H9 (cell line): ENCODE measurements around the gene APCDD1L. TPM values are rescaled to one million over a fixed set of nuclear protein-coding genes. Genes with fewer than 3 reads are reported as not detected.
A peak's percentile ranks its signal among the peaks of the same experiment; 100 is the strongest.

ENCODE experiments used
- DNase-seq: peaks from one replicate; pipeline ENCODE4 v3.0.0-alpha.2; 2017
- H2AFZ ChIP-seq: one replicate; pipeline ENCODE4 v1.6.1; 2013; ENCODE audit warnings: mild to moderate bottlenecking, low read length, control low read depth, moderate library complexity
- H2AK5ac ChIP-seq: 2 replicates; pipeline ENCODE4 v1.6.1; 2013; ENCODE audit warnings: low read length, control low read depth, mixed read lengths; ENCODE audit not compliant: insufficient read length
- H2BK120ac ChIP-seq: one replicate; pipeline ENCODE4 v1.6.1; 2013; ENCODE audit warnings: low read depth, mild to moderate bottlenecking, low read length, control low read depth, inconsistent platforms; ENCODE audit not compliant: poor library complexity, severe bottlenecking
- H2BK12ac ChIP-seq: 2 replicates; pipeline ENCODE4 v1.6.1; 2013; ENCODE audit warnings: low read length, control low read depth, mixed read lengths, low read depth; ENCODE audit not compliant: insufficient read length
- H2BK15ac ChIP-seq: 2 replicates; pipeline ENCODE4 v1.6.1; 2013; ENCODE audit warnings: low read depth, low read length, control low read depth
- H2BK20ac ChIP-seq: one replicate; pipeline ENCODE4 v1.6.1; 2013; ENCODE audit warnings: low read depth, mild to moderate bottlenecking, low read length, control low read depth, inconsistent platforms; ENCODE audit not compliant: poor library complexity, severe bottlenecking
- H2BK5ac ChIP-seq: 2 replicates; pipeline ENCODE4 v1.6.1; 2013; ENCODE audit warnings: low read length, control low read depth, mixed read lengths; ENCODE audit not compliant: insufficient read length
- H3K14ac ChIP-seq: 2 replicates; pipeline ENCODE4 v1.6.1; 2013; ENCODE audit warnings: low read length, control low read depth; ENCODE audit not compliant: insufficient read depth
- H3K18ac ChIP-seq: 2 replicates; pipeline ENCODE4 v1.6.1; 2013; ENCODE audit warnings: low read depth, mild to moderate bottlenecking, mixed read lengths, low read length, control low read depth; ENCODE audit not compliant: insufficient read length
- H3K23ac ChIP-seq: 2 replicates; pipeline ENCODE4 v1.6.1; 2013; ENCODE audit warnings: low read length, control low read depth, mixed read lengths, low read depth; ENCODE audit not compliant: insufficient read length
- H3K23me2 ChIP-seq: 2 replicates; pipeline ENCODE4 v1.6.1; 2013; ENCODE audit warnings: low read depth, mild to moderate bottlenecking, mixed read lengths, low read length, control low read depth; ENCODE audit not compliant: insufficient read length, poor library complexity, severe bottlenecking
- H3K27ac ChIP-seq: 2 replicates; pipeline ENCODE4 v1.5.1; 2013; ENCODE audit warnings: low read length, control low read depth, mixed read lengths, low read depth; ENCODE audit not compliant: insufficient read length
- H3K27me3 ChIP-seq: 2 replicates; pipeline ENCODE4 v1.6.1; 2013; ENCODE audit warnings: low read length, control low read depth, inconsistent platforms; ENCODE audit not compliant: insufficient read depth
- H3K4ac ChIP-seq: 2 replicates; pipeline ENCODE4 v1.6.1; 2013; ENCODE audit warnings: low read depth, mild to moderate bottlenecking, control low read depth, inconsistent platforms, low read length, moderate library complexity
- H3K4me1 ChIP-seq: 2 replicates; pipeline ENCODE4 v1.6.1; 2013; ENCODE audit warnings: low read length, control low read depth, inconsistent platforms; ENCODE audit not compliant: insufficient read depth
- H3K4me2 ChIP-seq: 2 replicates; pipeline ENCODE4 v1.6.1; 2013; ENCODE audit warnings: low read length, control low read depth, mixed read lengths; ENCODE audit not compliant: insufficient read length, insufficient read depth
- H3K56ac ChIP-seq: 2 replicates; pipeline ENCODE4 v1.6.1; 2013; ENCODE audit warnings: low read depth, mild to moderate bottlenecking, mixed read lengths, low read length, control low read depth; ENCODE audit not compliant: insufficient read length
- H3K79me1 ChIP-seq: 2 replicates; pipeline ENCODE4 v1.6.1; 2013; ENCODE audit warnings: low read depth, mild to moderate bottlenecking, moderate library complexity, low read length, control low read depth, inconsistent platforms; ENCODE audit not compliant: insufficient read depth, poor library complexity, severe bottlenecking
- H3K79me2 ChIP-seq: 2 replicates; pipeline ENCODE4 v1.6.1; 2013; ENCODE audit warnings: low read length, control low read depth, inconsistent platforms; ENCODE audit not compliant: insufficient read depth
- H3K9ac ChIP-seq: 2 replicates; pipeline ENCODE4 v1.6.1; 2013; ENCODE audit warnings: low read length, control low read depth, mixed read lengths; ENCODE audit not compliant: insufficient read length; ENCODE audit errors: extremely low read depth
- H3K9me3 ChIP-seq: one replicate; pipeline ENCODE4 v1.6.1; 2013; ENCODE audit warnings: low read depth, low read length, inconsistent platforms; ENCODE audit not compliant: control insufficient read depth
- H3T11ph ChIP-seq: one replicate; pipeline ENCODE4 v1.6.1; 2013; ENCODE audit warnings: mild to moderate bottlenecking, low read length, control low read depth, inconsistent platforms
- H4K20me1 ChIP-seq: one replicate; pipeline ENCODE4 v1.6.1; 2013; ENCODE audit not compliant: control insufficient read depth, insufficient read length, insufficient read depth
- H4K5ac ChIP-seq: 2 replicates; pipeline ENCODE4 v1.6.1; 2013; ENCODE audit warnings: low read depth, mild to moderate bottlenecking, mixed read lengths, low read length, control low read depth; ENCODE audit not compliant: insufficient read length
- H4K8ac ChIP-seq: replicated peaks from 2 replicates; pipeline ENCODE4 v1.6.1; 2013; ENCODE audit warnings: low read length, control low read depth, mixed read lengths, low read depth; ENCODE audit not compliant: insufficient read length
- H4K91ac ChIP-seq: 2 replicates; pipeline ENCODE4 v1.6.1; 2013; ENCODE audit warnings: low read depth, mild to moderate bottlenecking, moderate library complexity, mixed read lengths, low read length, control low read depth; ENCODE audit not compliant: insufficient read length
- H3K27ac Mint-ChIP-seq, 3 experiments: 2 replicates in 2 of 3; 3 replicates in 1 of 3; pipeline ENCODE4 v1.8.0; 2020 to 2021; ENCODE audit warnings: mixed read lengths in 3 of 3, mild to moderate bottlenecking in 1 of 3, moderate library complexity in 1 of 3
- H3K27me3 Mint-ChIP-seq: 2 replicates; pipeline ENCODE4 v1.8.0; 2021; ENCODE audit warnings: low read depth, mild to moderate bottlenecking, moderate library complexity, mixed read lengths
- H3K36me3 Mint-ChIP-seq, 3 experiments: 2 replicates in 2 of 3; 3 replicates in 1 of 3; pipeline ENCODE4 v1.8.0; 2020 to 2021; ENCODE audit warnings: low read depth in 3 of 3, mixed read lengths in 3 of 3; ENCODE audit not compliant: insufficient read depth in 1 of 3
- H3K4me1 Mint-ChIP-seq, 2 experiments: 2 replicates each; pipeline ENCODE4 v1.8.0; 2020; ENCODE audit warnings: mixed read lengths in 2 of 2
- H3K4me3 Mint-ChIP-seq, 2 experiments: 2 replicates in 1 of 2; 3 replicates in 1 of 2; pipeline ENCODE4 v1.8.0; 2020 to 2021; ENCODE audit warnings: mild to moderate bottlenecking in 2 of 2, mixed read lengths in 2 of 2, moderate library complexity in 1 of 2
- H3K9me3 Mint-ChIP-seq, 2 experiments: 2 replicates in 1 of 2; 3 replicates in 1 of 2; pipeline ENCODE4 v1.8.0; 2020; ENCODE audit warnings: mild to moderate bottlenecking in 2 of 2, mixed read lengths in 2 of 2, moderate library complexity in 1 of 2
- WGBS: extraction: QIAGEN DNeasy Blood & Tissue Kit; methylation state at CpG from one replicate; pipeline ENCODE4 v1.1.7; 2013; ENCODE audit warnings: missing lambda C conversion rate, low lambda C conversion rate, mixed read lengths; ENCODE audit not compliant: insufficient read length; ENCODE audit errors: extremely low coverage; 5-methylcytosine and 5-hydroxymethylcytosine counted together
- total RNA-seq: library from RNA; stranded (reverse); gene quantifications from 2 replicates; pipeline ENCODE4 v1.2.1, GENCODE V29; 2021
- TF ChIP-seq, protein P1 (sequence below): fragments of 200-600 bp; sonication (generic); conservative IDR thresholded peaks from 3 replicates; pipeline ENCODE4 v1.8.0; 2021; ENCODE audit warnings: antibody characterized with exemption, mild to moderate bottlenecking

The APCDD1L gene
- total RNA-seq, 1 experiment from 2014 or later, result 0.68 TPM

DNA sequence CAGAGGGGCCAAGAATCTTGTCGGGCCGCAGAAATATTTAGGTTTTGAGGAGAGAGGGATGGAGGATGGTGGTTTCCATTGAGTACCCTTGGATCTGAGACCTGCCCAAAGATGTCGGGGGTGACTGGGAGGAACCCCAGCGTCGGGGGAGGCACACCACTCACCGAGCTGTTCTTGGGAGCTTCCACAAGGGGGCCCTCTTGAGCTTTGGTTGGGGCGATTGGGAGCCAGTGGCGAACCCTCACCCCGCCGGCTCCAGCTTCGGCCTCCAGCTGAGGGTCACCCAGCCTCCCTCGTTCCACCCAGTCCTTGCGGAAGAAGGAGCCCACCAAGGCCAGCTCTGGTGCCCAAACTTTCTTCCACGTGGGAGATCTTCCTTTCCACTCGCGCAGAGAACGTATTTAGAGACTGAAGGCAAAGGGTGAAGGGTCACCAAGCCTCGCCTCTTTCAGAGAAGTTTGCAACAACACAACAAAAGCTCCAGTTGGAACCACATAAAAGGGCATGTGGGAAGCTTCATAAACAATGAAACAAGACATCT is 33.6 kb downstream of the APCDD1L start:
- Mint-ChIP-seq H3K27me3 (peaks cover 15% of the 10 kb centered on the region), H3K27ac (no peak overlapping the region), H3K36me3 (peaks cover 16 to 35% (median 21%) of the 10 kb centered on the region in 3 experiments), H3K9me3 (peaks cover 39 to 41% of the 10 kb centered on the region in 2 experiments), H3K4me1 (peaks cover 6 to 7% of the 10 kb centered on the region in 2 experiments), H3K4me3 (no peak overlapping the region)
- no peak overlapping the region for H4K8ac ChIP-seq
- H3K79me1 ChIP-seq, result no peaks in the 10 kb centered on the region
- no peak overlapping the region for H3K27ac ChIP-seq
- no peak overlapping the region for H3K18ac ChIP-seq
- H3K4me2 ChIP-seq, result peak overlapping the region; percentile 2
- H2AK5ac ChIP-seq, result no peak overlapping the region
- no peak overlapping the region for H2BK20ac ChIP-seq
- H3K9me3 ChIP-seq, result peaks cover 9% of the 10 kb centered on the region
- H3K56ac ChIP-seq, result no peak overlapping the region
- H3K14ac ChIP-seq, result no peak overlapping the region; the same call in 1 of the 2 replicates
- TF ChIP-seq, protein P1, sequence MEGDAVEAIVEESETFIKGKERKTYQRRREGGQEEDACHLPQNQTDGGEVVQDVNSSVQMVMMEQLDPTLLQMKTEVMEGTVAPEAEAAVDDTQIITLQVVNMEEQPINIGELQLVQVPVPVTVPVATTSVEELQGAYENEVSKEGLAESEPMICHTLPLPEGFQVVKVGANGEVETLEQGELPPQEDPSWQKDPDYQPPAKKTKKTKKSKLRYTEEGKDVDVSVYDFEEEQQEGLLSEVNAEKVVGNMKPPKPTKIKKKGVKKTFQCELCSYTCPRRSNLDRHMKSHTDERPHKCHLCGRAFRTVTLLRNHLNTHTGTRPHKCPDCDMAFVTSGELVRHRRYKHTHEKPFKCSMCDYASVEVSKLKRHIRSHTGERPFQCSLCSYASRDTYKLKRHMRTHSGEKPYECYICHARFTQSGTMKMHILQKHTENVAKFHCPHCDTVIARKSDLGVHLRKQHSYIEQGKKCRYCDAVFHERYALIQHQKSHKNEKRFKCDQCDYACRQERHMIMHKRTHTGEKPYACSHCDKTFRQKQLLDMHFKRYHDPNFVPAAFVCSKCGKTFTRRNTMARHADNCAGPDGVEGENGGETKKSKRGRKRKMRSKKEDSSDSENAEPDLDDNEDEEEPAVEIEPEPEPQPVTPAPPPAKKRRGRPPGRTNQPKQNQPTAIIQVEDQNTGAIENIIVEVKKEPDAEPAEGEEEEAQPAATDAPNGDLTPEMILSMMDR, result peak; percentile 93
- DNase-seq, result peak; percentile 79
- H3K79me2 ChIP-seq, result no peaks in the 10 kb centered on the region
- WGBS, result no CpG with 5 or more reads among the region's 18 CpGs
- H4K20me1 ChIP-seq, result no peaks in the 10 kb centered on the region
- H3K23me2 ChIP-seq, result no peaks in the 10 kb centered on the region
- H2BK5ac ChIP-seq, result no peak overlapping the region
- no peak overlapping the region for H2BK15ac ChIP-seq
- H4K5ac ChIP-seq, result no peak overlapping the region
- H3K4ac ChIP-seq, result no peak overlapping the region
- no peak overlapping the region for H4K91ac ChIP-seq
- H3T11ph ChIP-seq, result no peak overlapping the region
- H3K4me1 ChIP-seq, result no peaks in the 10 kb centered on the region
- no peaks in the 10 kb centered on the region for H3K27me3 ChIP-seq
- no peak overlapping the region for H3K23ac ChIP-seq
- H2BK12ac ChIP-seq, result no peak overlapping the region
- H3K9ac ChIP-seq, result no peak overlapping the region
- no peak overlapping the region for H2BK120ac ChIP-seq
- peak overlapping the region; percentile 89 for H2AFZ ChIP-seq
